Gastroesophageal sphincter (tissue), 3 donors: ENCODE data around the gene PSEN2.

ENCODE experiments used
- CTCF ChIP-seq, 4 experiments: fragments of 200-600 bp in 2 of 4; fragments of 450-650 bp in 2 of 4; sonication (generic) in 1 of 4; IDR thresholded peaks; one replicate each; pipeline ENCODE4 v1.5.1; 2017 to 2019; ENCODE audit warnings: antibody characterized with exemption in 4 of 4, mild to moderate bottlenecking in 2 of 4, moderate library complexity in 2 of 4
- POLR2A ChIP-seq, 2 donors: fragments of 450-650 bp; IDR thresholded peaks; one replicate each; pipeline ENCODE4 v1.6.1; 2017; ENCODE audit warnings: antibody characterized with exemption in 2 of 2, mild to moderate bottlenecking in 2 of 2, moderate library complexity in 1 of 2
- POLR2AphosphoS5 ChIP-seq: sonication (generic); formaldehyde crosslinking; IDR thresholded peaks from one replicate; pipeline ENCODE4 v1.6.1; 2017; ENCODE audit warnings: antibody characterized with exemption

- TF ChIP-seq CTCF (IDR thresholded peaks at IDR 0.05) (no peak), POLR2AphosphoS5 (no peak), POLR2A (IDR thresholded peaks at IDR 0.05) (no peak)
Observed at GRCh38 chr1:226826479-226827261, 43.7 kb upstream of the PSEN2 start.
